Measurements from ENCODE around the gene ITIH5. TPM values are rescaled to one million over a fixed set of nuclear protein-coding genes. Genes with fewer than 3 reads are reported as not detected.

Gene ITIH5
- total and polyA plus RNA-seq, 2 of the 8 experiments (the other 6 are each of a cell fraction or from before 2014, with no cell fraction given), result 5.8 to 7.6 TPM

- TF ChIP-seq RAD21 (IDR thresholded peaks at IDR 0.05 in 1 of 2, conservative IDR thresholded peaks at IDR 0.05 in 1 of 2; ENCODE audit: low read depth in 2 of 2, low read length in 2 of 2) (no peak), MAFK (IDR thresholded peaks at IDR 0.05; ENCODE audit: low read depth, low read length) (no peak), CTBP2 (IDR thresholded peaks at IDR 0.05; ENCODE audit: borderline replicate concordance, insufficient read depth, insufficient read length, low read length) (no peak), PHF8 (conservative IDR thresholded peaks at IDR 0.05; ENCODE audit: low read depth, low read length) (no peak)
Observed at GRCh38 chr10:7618461-7618860, 48.3 kb downstream of the ITIH5 start (continued).

All from H1 (cell line).